ENCODE measurements around the gene HDHD2.
A peak's percentile ranks its signal among the peaks of the same experiment; 100 is the strongest.
"Not testable (repeated sequence)": the region's sequence is repeated elsewhere in the genome, so short reads cannot be mapped to it uniquely, and the experiment has no call there.

Gene HDHD2

DNA sequence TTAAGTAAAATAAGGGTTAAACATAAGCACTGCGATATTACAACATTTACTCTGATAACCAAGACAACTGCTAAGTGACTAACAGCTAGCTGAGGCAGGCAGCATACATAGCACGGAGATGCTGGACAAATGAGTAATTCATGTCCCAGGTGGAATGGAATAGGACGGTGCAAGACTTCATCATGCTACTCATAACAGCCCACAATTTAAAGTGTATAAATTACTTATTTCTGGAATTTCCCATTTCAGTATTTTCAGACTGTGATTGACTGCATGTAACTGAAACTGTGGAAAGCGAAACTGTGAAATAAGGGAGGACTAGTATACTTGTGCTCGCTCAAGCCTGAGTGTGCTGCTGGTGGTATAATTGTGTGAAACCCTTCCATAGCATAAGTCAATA, 12.9 kb upstream of the HDHD2 start:
- peak; percentile 98 for ATAC-seq
- Mint-ChIP-seq H3K9me3 (no peaks in the 10 kb centered on the region), H3K27me3 (no peaks in the 10 kb centered on the region), H3K4me3 (no peak overlapping the region), H3K27ac (peak overlapping the region in 1 of 2 donors; percentile 33), H3K4me1 (peaks cover 36% of the 10 kb centered on the region)
- peak in 1 of 2 donors; percentile 22 for DNase-seq

GRCh38 chr18:47160256-47160655, 10.0 kb upstream of the HDHD2 start:
- Mint-ChIP-seq H3K4me3 (no peak overlapping the region), H3K27me3 (no peaks in the 10 kb centered on the region), H3K9me3 (no peaks in the 10 kb centered on the region), H3K27ac (no peak overlapping the region), H3K4me1 (peaks cover 28% of the 10 kb centered on the region)
- DNase-seq = no peak
- ATAC-seq = no peak

- not testable (repeated sequence) for DNase-seq, H3K4me3 Mint-ChIP-seq, ATAC-seq, H3K27me3 Mint-ChIP-seq, H3K9me3 Mint-ChIP-seq, H3K27ac Mint-ChIP-seq, H3K4me1 Mint-ChIP-seq
These were observed 8.1 kb upstream of the HDHD2 start for GRCh38 chr18:47158404-47158803.

DNA sequence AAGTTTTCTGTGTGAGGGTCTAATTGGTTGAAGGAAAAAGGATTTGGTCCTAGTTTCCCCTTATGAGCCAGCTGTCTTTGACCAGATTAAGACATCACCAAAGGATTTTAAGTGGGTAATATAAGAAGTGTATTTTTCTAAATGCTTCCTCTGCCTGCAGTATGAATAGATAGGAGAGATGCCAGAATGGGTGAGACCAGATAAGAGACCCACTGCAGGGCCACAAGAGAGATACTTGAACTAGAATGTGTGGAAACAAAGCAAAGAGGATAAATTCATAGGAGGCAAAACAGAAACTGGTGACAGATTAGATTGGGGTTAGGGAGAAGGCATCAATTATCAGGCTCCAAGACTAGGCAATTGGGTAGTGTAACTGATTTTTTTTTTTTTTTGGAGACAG, 1.1 kb upstream of the HDHD2 start:
- Mint-ChIP-seq H3K27ac (peak overlapping the region in 1 of 2 donors; percentile 1), H3K4me1 (peaks cover 36% of the 10 kb centered on the region), H3K9me3 (no peaks in the 10 kb centered on the region), H3K27me3 (no peaks in the 10 kb centered on the region), H3K4me3 (peak overlapping the region; percentile 89 to 93)
- DNase-seq (no peak), ATAC-seq (no peak)

DNA sequence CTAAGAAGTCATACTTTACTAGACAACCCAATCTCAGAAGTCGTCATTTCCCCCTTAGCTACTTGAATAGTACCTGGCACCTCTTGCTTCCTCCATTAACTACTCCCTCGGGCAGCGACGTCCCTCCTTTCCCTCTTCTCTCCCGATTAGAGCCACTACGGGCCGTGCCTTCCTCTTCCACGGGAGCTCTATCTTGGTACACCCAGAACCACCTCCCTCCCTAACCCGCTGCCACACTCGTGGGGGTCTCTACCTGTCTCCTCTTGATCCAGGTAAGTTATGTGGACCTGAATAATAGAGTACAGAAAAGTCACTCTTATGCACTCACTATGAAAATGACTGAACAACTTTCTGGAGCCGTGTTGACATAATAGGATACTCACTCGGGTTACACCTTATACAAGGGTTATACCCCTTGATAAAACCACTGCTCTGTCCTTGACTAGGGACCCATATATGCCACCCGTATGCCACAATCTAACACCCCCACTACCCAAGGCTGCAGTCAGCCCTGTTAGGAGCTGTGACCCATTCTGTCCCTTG, 595 bp upstream of the HDHD2 start:
- DNase-seq (peak in 1 of 2 donors; percentile 23), ATAC-seq (peak; percentile 62)
- no peaks in the 10 kb centered on the region for H3K9me3 Mint-ChIP-seq
- peaks cover 40% of the 10 kb centered on the region for H3K4me1 Mint-ChIP-seq
- H3K27ac Mint-ChIP-seq = peak overlapping the region; percentile 91 to 95
- H3K4me3 Mint-ChIP-seq = peak overlapping the region; percentile 89 to 93
- H3K27me3 Mint-ChIP-seq = no peaks in the 10 kb centered on the region

DNA sequence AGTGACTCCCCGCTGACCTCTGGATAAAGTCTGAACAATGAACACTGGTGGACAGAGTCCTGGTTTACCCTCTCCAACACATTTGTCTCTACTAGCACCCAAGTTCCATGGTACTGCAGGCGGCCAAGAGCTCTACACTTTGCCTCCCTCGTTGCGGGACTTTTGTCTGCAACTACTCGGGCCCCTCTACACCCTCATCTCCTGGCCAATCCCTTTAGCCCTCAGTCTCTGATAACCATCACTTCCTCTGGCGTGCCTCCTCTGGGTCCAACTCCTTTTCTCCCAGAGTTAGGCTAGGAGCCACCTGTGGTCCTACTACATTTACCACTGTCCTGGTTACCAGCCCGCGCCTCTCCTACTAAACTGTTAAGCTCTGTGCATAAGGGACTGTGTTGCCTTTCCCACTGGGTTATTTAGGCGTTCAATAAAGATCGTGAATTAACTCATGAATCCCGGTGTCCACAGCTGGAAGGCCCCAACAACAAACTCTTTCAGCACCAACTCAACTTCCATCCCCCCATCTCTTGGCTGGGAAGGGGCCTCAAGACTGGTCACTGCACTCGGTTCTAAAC, 757 bp downstream of the HDHD2 start:
- no peaks in the 10 kb centered on the region for H3K27me3 Mint-ChIP-seq
- no peak for DNase-seq
- H3K4me3 Mint-ChIP-seq = peak overlapping the region; percentile 89 to 93
- H3K4me1 Mint-ChIP-seq = peaks cover 53% of the 10 kb centered on the region
- H3K9me3 Mint-ChIP-seq = no peaks in the 10 kb centered on the region
- peak; percentile 1 for ATAC-seq
- peak overlapping the region; percentile 87 to 95 for H3K27ac Mint-ChIP-seq

- ATAC-seq (no peak), DNase-seq (no peak)
- Mint-ChIP-seq H3K4me3 (no peak overlapping the region), H3K27ac (no peak overlapping the region), H3K9me3 (no peaks in the 10 kb centered on the region), H3K27me3 (no peaks in the 10 kb centered on the region), H3K4me1 (peaks cover 49% of the 10 kb centered on the region)
These were observed 4.1 kb downstream of the HDHD2 start for GRCh38 chr18:47146206-47146605.

- no peaks in the 10 kb centered on the region for H3K9me3 Mint-ChIP-seq
- H3K27me3 Mint-ChIP-seq = no peaks in the 10 kb centered on the region
- no peak for DNase-seq
- H3K4me3 Mint-ChIP-seq = no peak overlapping the region
- H3K27ac Mint-ChIP-seq = no peak overlapping the region
- ATAC-seq = no peak
- H3K4me1 Mint-ChIP-seq = peaks cover 33% of the 10 kb centered on the region
These were observed 6.3 kb downstream of the HDHD2 start for GRCh38 chr18:47143899-47144485.

GRCh38 chr18:47143153-47143552, 7.1 kb downstream of the HDHD2 start:
- Mint-ChIP-seq H3K27me3 (no peaks in the 10 kb centered on the region), H3K27ac (no peak overlapping the region), H3K4me1 (peaks cover 24% of the 10 kb centered on the region), H3K4me3 (no peak overlapping the region), H3K9me3 (no peaks in the 10 kb centered on the region)
- no peak for DNase-seq
- no peak for ATAC-seq

DNA sequence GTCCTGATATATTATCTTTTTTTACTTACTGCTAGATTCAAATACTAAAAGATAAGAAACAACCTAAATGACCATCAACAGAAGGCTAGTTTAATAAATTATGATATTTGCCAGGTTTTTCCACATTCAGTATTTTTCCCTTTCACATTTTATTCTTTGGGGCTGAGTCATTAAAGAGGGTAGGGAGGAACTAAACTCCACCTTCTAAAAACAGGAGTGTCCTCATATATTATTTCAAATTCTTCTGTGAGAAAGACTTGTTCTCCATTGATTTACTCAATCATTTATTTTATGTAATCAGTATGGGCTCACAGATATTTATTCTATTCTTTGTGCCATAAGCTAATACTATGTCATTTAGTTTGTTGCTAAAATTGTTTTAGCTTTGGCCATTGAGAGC, 9.0 kb downstream of the HDHD2 start:
- peaks cover 17% of the 10 kb centered on the region for H3K4me1 Mint-ChIP-seq
- no peak overlapping the region for H3K4me3 Mint-ChIP-seq
- no peak for ATAC-seq

DNA sequence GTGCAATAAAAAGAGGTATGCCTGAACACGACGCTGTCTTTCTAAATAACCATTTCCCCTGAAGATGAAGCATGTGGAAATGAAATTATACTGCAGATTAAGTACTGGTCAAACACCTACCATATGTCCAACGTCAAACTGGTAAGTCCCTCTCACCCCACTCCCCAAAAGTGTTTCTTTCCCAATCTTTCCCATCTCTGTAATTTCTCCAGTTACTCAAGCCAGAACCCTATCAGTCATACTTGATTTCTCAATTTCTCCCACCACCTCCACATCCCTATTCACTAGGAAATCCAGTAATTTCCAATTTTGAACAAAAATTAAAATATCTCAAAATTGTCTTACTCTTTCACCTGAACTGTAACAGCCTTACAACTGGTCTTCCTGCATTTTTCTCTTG, 29.2 kb downstream of the HDHD2 start:
- no peaks in the 10 kb centered on the region for H3K9me3 Mint-ChIP-seq
- DNase-seq (no peak), ATAC-seq (no peak)
- H3K27me3 Mint-ChIP-seq = no peaks in the 10 kb centered on the region
- H3K27ac Mint-ChIP-seq = peak overlapping the region in 1 of 2 donors; percentile 11
- peaks cover 26% of the 10 kb centered on the region for H3K4me1 Mint-ChIP-seq
- H3K4me3 Mint-ChIP-seq = peak overlapping the region in 1 of 2 donors; percentile 32

More for the DNA sequence above, 9.0 kb downstream of the HDHD2 start:
- DNase-seq = no peak
- Mint-ChIP-seq H3K9me3 (no peaks in the 10 kb centered on the region), H3K27me3 (no peaks in the 10 kb centered on the region), H3K27ac (no peak overlapping the region)

DNA sequence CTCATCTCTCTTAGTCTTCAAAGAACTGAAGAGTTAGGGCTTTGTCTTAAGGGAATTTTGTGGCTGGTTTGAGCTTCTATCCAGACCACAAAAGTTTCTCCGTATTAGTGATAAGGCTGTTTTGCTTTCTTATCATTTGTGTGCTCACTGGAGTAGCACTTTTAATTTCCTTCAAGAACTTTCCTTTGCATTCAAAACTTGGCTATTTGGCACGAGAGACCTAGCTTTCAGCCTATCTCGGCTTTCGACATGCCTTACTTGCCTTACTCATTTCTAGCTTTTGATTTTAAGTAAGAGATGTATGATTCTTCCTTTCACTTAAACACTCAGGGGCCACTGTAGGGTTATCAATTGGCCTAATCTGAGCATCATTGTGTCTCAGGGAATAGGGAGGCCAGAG, 29.9 kb downstream of the HDHD2 start:
- peak overlapping the region; percentile 19 to 32 for H3K4me3 Mint-ChIP-seq
- H3K27me3 Mint-ChIP-seq = no peaks in the 10 kb centered on the region
- DNase-seq (peak in 1 of 2 donors; percentile 25), ATAC-seq (peak; percentile 99)
- no peaks in the 10 kb centered on the region for H3K9me3 Mint-ChIP-seq
- H3K4me1 Mint-ChIP-seq = peaks cover 26% of the 10 kb centered on the region
- peak overlapping the region in 1 of 2 donors; percentile 38 for H3K27ac Mint-ChIP-seq

GRCh38 chr18:47118981-47119380, 31.3 kb downstream of the HDHD2 start:
- Mint-ChIP-seq H3K4me3 (no peak overlapping the region), H3K4me1 (peaks cover 26% of the 10 kb centered on the region)

GRCh38 chr18:47115205-47115604, 35.1 kb downstream of the HDHD2 start:
- Mint-ChIP-seq H3K27me3 (no peaks in the 10 kb centered on the region), H3K4me3 (no peak overlapping the region), H3K9me3 (no peaks in the 10 kb centered on the region), H3K27ac (no peak overlapping the region), H3K4me1 (peaks cover 2% of the 10 kb centered on the region)
- ATAC-seq (no peak), DNase-seq (no peak)

More at GRCh38 chr18:47118981-47119380, 31.3 kb downstream of the HDHD2 start:
- H3K27me3 Mint-ChIP-seq = no peaks in the 10 kb centered on the region
- no peak for DNase-seq
- ATAC-seq = no peak
- no peak overlapping the region for H3K27ac Mint-ChIP-seq
- H3K9me3 Mint-ChIP-seq = no peaks in the 10 kb centered on the region

DNA sequence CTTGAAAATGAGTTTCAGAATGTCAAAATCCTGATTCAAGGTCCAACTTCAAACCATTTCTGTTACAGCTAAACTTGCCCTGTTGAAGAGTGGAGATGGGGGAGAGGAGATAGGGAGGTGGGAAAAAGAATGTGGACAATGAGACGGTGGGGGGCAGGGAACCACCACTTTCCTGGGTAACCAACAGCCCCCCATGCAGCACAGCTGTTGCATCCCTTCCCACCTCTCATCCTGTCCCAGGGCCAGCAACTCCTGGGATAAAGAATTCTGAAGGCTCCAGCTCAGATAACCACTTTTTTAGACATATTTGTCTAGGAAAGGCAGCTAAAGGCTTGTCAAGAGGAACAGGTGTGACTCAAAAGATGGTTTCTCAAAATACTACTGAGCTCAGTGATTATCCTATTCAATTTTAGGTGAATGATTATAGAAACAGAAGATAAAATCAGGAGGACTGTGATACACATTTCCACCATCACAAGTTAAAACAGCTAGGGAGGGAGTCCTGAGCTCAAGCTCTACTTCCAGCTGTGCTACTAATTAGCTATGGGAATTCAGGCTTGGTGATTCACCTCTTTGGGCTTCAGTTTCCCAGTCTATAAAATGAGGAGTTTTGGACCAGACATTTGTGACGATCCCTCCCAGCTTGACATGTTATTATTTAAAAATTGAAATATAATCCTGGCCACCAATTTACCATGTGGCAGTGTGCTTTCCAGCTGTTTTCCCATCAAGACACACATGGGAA, 36.3 kb downstream of the HDHD2 start:
- no peaks in the 10 kb centered on the region for H3K9me3 Mint-ChIP-seq
- no peak for DNase-seq
- no peaks in the 10 kb centered on the region for H3K4me1 Mint-ChIP-seq
- H3K4me3 Mint-ChIP-seq = no peak overlapping the region
- ATAC-seq = no peak
- H3K27ac Mint-ChIP-seq = no peak overlapping the region
- no peaks in the 10 kb centered on the region for H3K27me3 Mint-ChIP-seq
